Measurements from ENCODE around the gene HOXA3. TPM values are rescaled to one million over a fixed set of nuclear protein-coding genes. Genes with fewer than 3 reads are reported as not detected.

Gene HOXA3
- total and polyA plus RNA-seq, 2 of the 13 experiments (the other 11 are each of a cell fraction or from before 2014, with no cell fraction given) = 2.9 to 4.6 TPM

GRCh38 chr7:27122077-27122910 lies 30.1 kb downstream of the HOXA3 start (continued):
- TF ChIP-seq GRHL1 (CRISPR knock-in tag; conservative IDR thresholded peaks at IDR 0.05) = no peak
- no peak for TF ChIP-seq PLRG1 (conservative IDR thresholded peaks at IDR 0.05)
- no peak for TF ChIP-seq ZNF768 (CRISPR knock-in tag; IDR thresholded peaks at IDR 0.05)
- TF ChIP-seq TEF (CRISPR knock-in tag; IDR thresholded peaks at IDR 0.05) = no peak
- TF ChIP-seq ERF (CRISPR knock-in tag; IDR thresholded peaks at IDR 0.05) = peak; percentile 65
- no peak for TF ChIP-seq ZNF280B (CRISPR knock-in tag; IDR thresholded peaks at IDR 0.05; ENCODE audit: borderline replicate concordance)
- no peak for TF ChIP-seq ATF1 (CRISPR knock-in tag; IDR thresholded peaks at IDR 0.05)
- TF ChIP-seq CCDC6 (CRISPR knock-in tag; IDR thresholded peaks at IDR 0.05) = peak; percentile 69; the same call in 1 of the 2 replicates
- no peak for TF ChIP-seq NFAT5 (CRISPR knock-in tag; IDR thresholded peaks at IDR 0.05)
- no peak for TF ChIP-seq GABPA (IDR thresholded peaks at IDR 0.05; ENCODE audit: low read depth, low read length)
- TF ChIP-seq GABPA (CRISPR knock-in tag; IDR thresholded peaks at IDR 0.05; ENCODE audit: low read depth) = peak; percentile 69
- TF ChIP-seq SIX4 (CRISPR knock-in tag; IDR thresholded peaks at IDR 0.05) = no peak
- 0 out of 2 replicates have a peak, but pooled peaks have one; percentile 47 for TF ChIP-seq ZBTB7A (CRISPR knock-in tag; IDR thresholded peaks at IDR 0.05)
- TF ChIP-seq MYC (CRISPR knock-in tag; IDR thresholded peaks at IDR 0.05; ENCODE audit: borderline replicate concordance) = peak; percentile 74; the same call in 1 of the 2 replicates
- no peak for TF ChIP-seq NR3C1 (CRISPR knock-in tag; IDR thresholded peaks at IDR 0.05)
- 0 out of 2 replicates have a peak, but pooled peaks have one; percentile 57 for TF ChIP-seq MAZ (IDR thresholded peaks at IDR 0.05; ENCODE audit: borderline replicate concordance, low read depth, low read length)
- TF ChIP-seq MAZ (CRISPR knock-in tag; IDR thresholded peaks at IDR 0.05; ENCODE audit: low read depth) = no peak
- TF ChIP-seq ZNF331 (CRISPR knock-in tag; IDR thresholded peaks at IDR 0.05) = peak; percentile 66
- peak; percentile 98 for TF ChIP-seq BCL6 (CRISPR knock-in tag; IDR thresholded peaks at IDR 0.05)
- TF ChIP-seq BATF2 (CRISPR knock-in tag; IDR thresholded peaks at IDR 0.05) = no peak
- TF ChIP-seq AHR (CRISPR knock-in tag; IDR thresholded peaks at IDR 0.05) = no peak

Measured in HepG2 (cell line).